Neural crest cell (in vitro differentiated cells): ENCODE results near the gene DHRS3. TPM values are rescaled to one million over a fixed set of nuclear protein-coding genes. Genes with fewer than 3 reads are reported as not detected.

Experiments
- DNase-seq: peaks from one replicate; pipeline ENCODE4 v3.0.0; 2021; ENCODE audit warnings: low read depth, mixed read lengths, low spot score
- H3K27ac Mint-ChIP-seq: one replicate; pipeline ENCODE4 v1.8.0; 2021; ENCODE audit warnings: mild to moderate bottlenecking, mixed read lengths; ENCODE audit not compliant: unreplicated experiment
- H3K27me3 Mint-ChIP-seq: 2 replicates; pipeline ENCODE4 v1.8.0; 2021; ENCODE audit warnings: low read depth, mild to moderate bottlenecking, mixed read lengths
- H3K36me3 Mint-ChIP-seq: 2 replicates; pipeline ENCODE4 v1.8.0; 2021; ENCODE audit warnings: low read depth, mild to moderate bottlenecking, mixed read lengths
- H3K4me1 Mint-ChIP-seq: 2 replicates; pipeline ENCODE4 v1.8.0; 2021; ENCODE audit warnings: mixed read lengths
- H3K4me3 Mint-ChIP-seq: one replicate; pipeline ENCODE4 v1.8.0; 2021; ENCODE audit warnings: mild to moderate bottlenecking, mixed read lengths
- H3K9me3 Mint-ChIP-seq: 2 replicates; pipeline ENCODE4 v1.8.0; 2021; ENCODE audit warnings: mixed read lengths
- CTCF ChIP-seq: fragments of 200-600 bp; sonication (generic); conservative IDR thresholded peaks from 2 replicates; pipeline ENCODE4 v1.5.0; 2021; ENCODE audit warnings: antibody characterized with exemption, mild to moderate bottlenecking
- total RNA-seq: library from RNA; stranded (reverse); gene quantifications from 2 replicates; pipeline ENCODE4 v1.2.1, GENCODE V29; 2021

DHRS3 gene
- total RNA-seq, 1 donor from 2014 or later, result 0.91 TPM

DNA sequence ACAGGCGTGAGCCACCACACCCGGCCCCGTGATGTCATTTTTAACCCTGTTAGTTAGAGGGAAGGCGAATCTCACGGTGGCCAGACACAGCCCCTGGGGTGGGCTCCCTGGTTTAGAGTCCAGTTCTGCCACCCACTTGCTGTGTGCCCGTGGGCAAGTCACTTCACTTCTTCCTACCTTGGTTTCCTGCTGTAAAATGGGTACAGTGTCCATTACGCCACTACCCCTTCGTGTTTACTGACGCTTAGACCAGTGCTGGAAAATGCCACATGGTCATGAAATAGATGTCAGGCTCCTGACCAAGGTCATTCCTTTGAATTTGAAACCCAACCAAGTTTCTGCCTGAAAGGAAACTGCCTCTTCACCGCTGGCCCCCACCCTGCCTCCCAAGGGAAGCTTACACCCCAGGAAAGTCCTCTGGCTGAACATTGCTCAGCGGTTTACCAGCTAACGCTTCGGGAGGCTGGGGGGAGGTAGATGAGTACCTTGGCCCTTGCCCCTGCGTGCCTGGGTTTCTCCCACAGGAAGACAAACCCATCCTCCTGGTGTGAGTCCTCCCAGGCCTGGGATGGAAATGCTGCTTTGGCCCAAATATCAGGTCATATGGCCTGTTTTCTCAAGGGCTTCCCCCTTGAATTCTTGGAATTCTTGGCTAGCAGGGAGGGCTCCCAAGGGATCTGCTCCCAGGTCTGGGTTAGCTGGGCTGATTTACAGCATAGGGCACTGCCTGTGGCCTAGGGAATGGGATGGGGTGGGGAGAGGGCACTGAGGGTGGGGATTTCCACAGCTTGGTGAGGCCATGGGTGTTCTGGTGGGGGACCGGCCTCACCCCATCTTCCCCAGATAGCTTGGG, 18.3 kb upstream of the DHRS3 start:
- Mint-ChIP-seq H3K9me3 (peaks cover 17% of the 10 kb centered on the region), H3K4me3 (no peak overlapping the region), H3K27me3 (no peaks in the 10 kb centered on the region), H3K36me3 (peaks cover 3% of the 10 kb centered on the region), H3K4me1 (no peaks in the 10 kb centered on the region), H3K27ac (no peak overlapping the region)
- no peak for DNase-seq
- no peak for TF ChIP-seq CTCF

GRCh38 chr1:12634696-12635202, 16.7 kb upstream of the DHRS3 start:
- Mint-ChIP-seq H3K9me3 (peaks cover 8% of the 10 kb centered on the region), H3K36me3 (no peaks in the 10 kb centered on the region), H3K4me1 (peaks cover 1% of the 10 kb centered on the region), H3K27me3 (no peaks in the 10 kb centered on the region), H3K4me3 (no peak overlapping the region), H3K27ac (no peak overlapping the region)
- no peak for TF ChIP-seq CTCF
- DNase-seq, result no peak

- Mint-ChIP-seq H3K4me1 (peaks cover 7% of the 10 kb centered on the region), H3K4me3 (no peak overlapping the region), H3K9me3 (peaks cover 4% of the 10 kb centered on the region), H3K36me3 (no peaks in the 10 kb centered on the region), H3K27me3 (no peaks in the 10 kb centered on the region), H3K27ac (no peak overlapping the region)
- DNase-seq, result no peak
- no peak for TF ChIP-seq CTCF
These were observed 16.1 kb upstream of the DHRS3 start for GRCh38 chr1:12634156-12634555.

GRCh38 chr1:12631571-12631970, 13.6 kb upstream of the DHRS3 start:
- H3K4me3 Mint-ChIP-seq, result no peak overlapping the region
- H3K36me3 Mint-ChIP-seq, result no peaks in the 10 kb centered on the region
- H3K27ac Mint-ChIP-seq, result no peak overlapping the region
- no peaks in the 10 kb centered on the region for H3K9me3 Mint-ChIP-seq
- H3K4me1 Mint-ChIP-seq, result peaks cover 17% of the 10 kb centered on the region
- no peak for DNase-seq
- TF ChIP-seq CTCF, result no peak
- no peaks in the 10 kb centered on the region for H3K27me3 Mint-ChIP-seq

GRCh38 chr1:12630946-12631530, 13.0 kb upstream of the DHRS3 start:
- no peak overlapping the region for H3K4me3 Mint-ChIP-seq
- no peaks in the 10 kb centered on the region for H3K27me3 Mint-ChIP-seq
- H3K27ac Mint-ChIP-seq, result no peak overlapping the region
- no peak for TF ChIP-seq CTCF
- no peaks in the 10 kb centered on the region for H3K9me3 Mint-ChIP-seq
- H3K36me3 Mint-ChIP-seq, result no peaks in the 10 kb centered on the region
- no peak for DNase-seq
- H3K4me1 Mint-ChIP-seq, result peaks cover 19% of the 10 kb centered on the region
